Measurements from ENCODE around the gene MPP3.

DNA sequence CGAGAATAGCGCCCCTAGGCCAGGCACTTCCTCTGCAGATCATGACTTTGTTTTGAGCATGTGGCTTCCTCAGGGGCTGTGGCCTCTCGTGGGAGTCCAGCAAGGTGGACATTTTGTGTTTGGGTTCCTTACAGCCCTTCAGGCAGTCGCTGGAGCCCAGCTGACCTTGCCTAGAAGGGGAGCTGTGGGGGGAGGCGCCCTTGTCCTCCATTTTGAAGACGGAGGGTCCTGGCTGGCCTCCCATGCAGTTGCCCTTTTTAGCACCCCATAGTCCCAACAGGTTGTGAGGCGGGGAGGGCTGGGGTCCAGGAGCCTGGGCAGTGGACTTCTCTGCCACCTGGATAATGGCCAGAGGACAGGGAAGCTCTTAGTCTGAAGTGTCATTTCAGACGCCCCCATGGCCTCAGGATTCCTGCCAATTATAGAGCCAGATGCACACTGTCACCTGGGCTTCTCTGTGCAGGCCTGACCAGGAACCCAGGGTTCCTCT is 75.7 kb downstream of the MPP3 start:
- TF ChIP-seq POLR2A (IDR thresholded peaks at IDR 0.05; ENCODE audit: low read depth, low read length) (no peak), POLR2AphosphoS5 (IDR thresholded peaks at IDR 0.05; ENCODE audit: low read depth, low read length) (no peak)

Data from GM12892 (cell line).